B cell (primary cell): Measurements from ENCODE around the gene PRM1.

Experiments used
- CTCF ChIP-seq: fragments of 200-600 bp; IDR thresholded peaks from one replicate; pipeline ENCODE4 v1.8.0; 2022; ENCODE audit warnings: antibody characterized with exemption, mild to moderate bottlenecking
- EZH2 ChIP-seq: IDR thresholded peaks from 2 replicates; pipeline ENCODE4 v1.6.1; 2012; ENCODE audit warnings: borderline replicate concordance, low read depth, mild to moderate bottlenecking, moderate library complexity, low read length; ENCODE audit not compliant: insufficient read depth, poor library complexity, severe bottlenecking

- TF ChIP-seq CTCF (no peak), EZH2 (no peak)
Measured at GRCh38 chr16:11312718-11313492, 31.8 kb upstream of the PRM1 start.
